ENCODE measurements around the gene TMA7B.

GRCh38 chr22:39996732-39997131 is 36.5 kb downstream of the TMA7B start:
- TF ChIP-seq CTCF (conservative IDR thresholded peaks at IDR 0.05; ENCODE audit: low read depth, low read length), result no peak
- TF ChIP-seq EZH2 (IDR thresholded peaks at IDR 0.05; ENCODE audit: low read length, unreplicated experiment), result no peak
